Ovary (tissue), 9 donors: ENCODE data around the gene LYRM9. TPM values are rescaled to one million over a fixed set of nuclear protein-coding genes. Genes with fewer than 3 reads are reported as not detected.
"Not testable (repeated sequence)": the region's sequence is repeated elsewhere in the genome, so short reads cannot be mapped to it uniquely, and the experiment has no call there.

Source experiments
- DNase-seq, 5 donors: peaks; one replicate each; pipeline ENCODE4 v3.0.0-alpha.2; 2019 to 2020
- H3K27ac ChIP-seq, 2 donors: fragments of 200-600 bp; one replicate each; pipeline versions ENCODE4 v1.5.1 to v1.8.0; 2019 to 2022
- H3K27me3 ChIP-seq: fragments of 200-600 bp; one replicate; pipeline ENCODE4 v1.8.0; 2022
- H3K36me3 ChIP-seq: fragments of 200-600 bp; sonication (generic); one replicate; pipeline ENCODE4 v1.5.1; 2019
- H3K4me1 ChIP-seq: one replicate; pipeline ENCODE4 v1.8.1; 2013; ENCODE audit warnings: mild to moderate bottlenecking, moderate library complexity; ENCODE audit not compliant: insufficient read depth
- H3K4me3 ChIP-seq: fragments of 200-600 bp; sonication (generic); one replicate; pipeline ENCODE4 v1.5.1; 2017
- H3K9me3 ChIP-seq, 2 donors: fragments of 200-600 bp in 1 of 2; sonication (generic) in 1 of 2; one replicate each; pipeline versions ENCODE4 v1.5.1 to v1.8.1; 2013 to 2019; ENCODE audit warnings: mild to moderate bottlenecking in 1 of 2, moderate library complexity in 1 of 2
- CTCF ChIP-seq, 3 donors: fragments of 450-650 bp in 2 of 3; fragments of 200-600 bp in 1 of 3; IDR thresholded peaks; one replicate each; pipeline versions ENCODE4 v1.5.1 to v1.8.0; 2016 to 2022; ENCODE audit warnings: antibody characterized with exemption in 3 of 3, mild to moderate bottlenecking in 1 of 3
- EP300 ChIP-seq: sonication (generic); formaldehyde crosslinking; IDR thresholded peaks from one replicate; pipeline ENCODE4 v1.6.1; 2017; ENCODE audit warnings: antibody characterized with exemption
- POLR2A ChIP-seq: fragments of 450-650 bp; IDR thresholded peaks from one replicate; pipeline ENCODE4 v1.6.1; 2017; ENCODE audit warnings: antibody characterized with exemption, mild to moderate bottlenecking, moderate library complexity
- WGBS, 3 donors: extraction: QIAGEN DNeasy Blood & Tissue Kit in 1 of 3; methylation state at CpG; one replicate each; pipeline versions ENCODE4 v1.1.5 to v1.1.7; 2013 to 2017; 5-methylcytosine and 5-hydroxymethylcytosine counted together
- intact Hi-C, 4 donors: fragments of 100-400 bp; cut with DNase I; formaldehyde crosslinking; loops; one replicate each; pipeline versions ENCODE4 v1.11.0 to v1.15.1; 2022 to 2023
- polyA plus RNA-seq, 2 donors: library from polyadenylated mRNA; stranded (reverse); fragments of 200-250 nt in 1 of 2; fragments of 350-450 nt in 1 of 2; fragmentation: Illumina TruSeq in 1 of 2; extraction: RNeasy Lipid Tissue Mini Kit (QIAGEN cat#74804) in 1 of 2; gene quantifications; one replicate each; pipeline ENCODE4 v1.2.3, GENCODE V29; 2013 to 2014
- total RNA-seq, 7 donors: library from RNA; depleted of rRNA in 2 of 7; stranded (reverse); fragments of >200 nt in 2 of 7; fragmentation: NEBNext Ultra II Directional in 3 of 7; extraction: Animal tissue kit (Norgen Biotek cat#: 25700) in 3 of 7; gene quantifications; one replicate each; pipeline versions ENCODE4 v1.1.0 to v1.2.4, GENCODE V29; 2016 to 2023
- donor health status: DM: no; HTN: no; CAD: no; lungs with moderate emphysema.
- donor health status: DM: no; HTN: no; CAD: no.
- donor health status: Bipolar disorder and iron deficiency.
- donor health status: DM: yes; HTN: yes; CAD: no.
- donor health status: DM: no; HTN: no; CAD: no.
- donor health status: DM: yes; HTN: yes; CAD: no.

The LYRM9 gene
- total and polyA plus RNA-seq, 9 donors: 17.5 to 39.8 (median 20.5) TPM

DNA sequence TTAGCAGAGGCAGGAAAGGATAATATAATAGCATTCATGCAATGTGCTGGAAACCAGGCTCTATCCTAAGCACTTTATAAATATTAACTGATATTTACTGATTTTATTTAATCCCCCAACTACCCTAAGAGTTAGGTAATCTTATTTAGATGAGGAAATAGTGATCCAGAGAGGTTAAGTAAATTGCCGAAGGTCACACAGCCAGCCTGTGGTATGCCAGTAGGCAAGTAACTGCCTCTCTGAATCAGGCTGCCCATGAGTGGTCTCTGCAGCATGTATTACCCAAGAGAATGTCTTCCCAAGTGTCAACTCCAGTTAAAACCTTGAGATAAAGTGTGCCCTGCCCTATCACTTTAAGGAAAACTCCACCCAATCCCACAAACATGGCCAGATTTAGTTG, 25.3 kb upstream of the LYRM9 start:
- no peak overlapping the region for H3K4me3 ChIP-seq
- TF ChIP-seq CTCF (IDR thresholded peaks at IDR 0.05): no peak
- no peak for TF ChIP-seq EP300
- TF ChIP-seq POLR2A: no peak
- peaks cover 2% of the 10 kb centered on the region for H3K4me1 ChIP-seq
- no peaks in the 10 kb centered on the region for H3K9me3 ChIP-seq
- no peak for DNase-seq
- no peak overlapping the region for H3K27ac ChIP-seq
- WGBS, 3 donors: 94 to 100% (median 98%) methylated on average over 1 of the region's 1 CpG
- H3K36me3 ChIP-seq: no peaks in the 10 kb centered on the region
- H3K27me3 ChIP-seq: no peaks in the 10 kb centered on the region
- intact Hi-C loops: no loop called here

GRCh38 chr17:27917000-27917399, 23.8 kb upstream of the LYRM9 start:
- TF ChIP-seq CTCF (IDR thresholded peaks at IDR 0.05) (no peak), POLR2A (no peak), EP300 (no peak)
- Histone ChIP-seq H3K27ac (no peak overlapping the region), H3K9me3 (no peaks in the 10 kb centered on the region), H3K27me3 (no peaks in the 10 kb centered on the region), H3K4me1 (peaks cover 2% of the 10 kb centered on the region), H3K4me3 (no peak overlapping the region), H3K36me3 (no peaks in the 10 kb centered on the region)
- DNase-seq: no peak
- 55 to 77% (median 68%) methylated on average over 1 of the region's 1 CpG for WGBS, 3 donors
- intact Hi-C loops: no loop called here

DNA sequence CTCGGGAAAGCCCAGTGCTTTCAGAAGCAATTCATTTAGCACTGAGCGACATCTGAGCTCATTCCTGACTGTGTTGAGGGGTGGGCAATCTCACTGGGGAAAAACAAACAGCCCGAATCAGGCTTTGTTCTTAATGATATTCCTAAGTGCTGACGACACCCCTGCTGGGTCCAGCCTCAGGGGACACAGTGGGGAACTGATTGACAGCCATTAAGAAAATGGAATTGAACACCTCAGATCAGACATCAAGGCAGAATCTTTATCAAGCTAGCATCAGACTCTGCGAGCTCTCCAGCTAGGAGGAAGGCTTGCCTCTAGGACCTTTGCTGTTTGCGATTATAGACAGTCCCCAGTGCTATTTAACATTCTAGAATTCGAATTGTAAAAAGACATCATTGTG, 22.5 kb upstream of the LYRM9 start:
- H3K27me3 ChIP-seq: no peaks in the 10 kb centered on the region
- no peak for DNase-seq
- intact Hi-C loops: no loop called here
- H3K9me3 ChIP-seq: no peaks in the 10 kb centered on the region
- TF ChIP-seq CTCF (IDR thresholded peaks at IDR 0.05): no peak
- no peak for TF ChIP-seq POLR2A
- TF ChIP-seq EP300: no peak
- H3K27ac ChIP-seq: no peak overlapping the region
- WGBS, 3 donors: 79 to 83% (median 80%) methylated on average over 7 of the region's 7 CpGs
- no peaks in the 10 kb centered on the region for H3K36me3 ChIP-seq
- H3K4me3 ChIP-seq: no peak overlapping the region
- peaks cover 2% of the 10 kb centered on the region for H3K4me1 ChIP-seq

GRCh38 chr17:27914382-27914781, 21.2 kb upstream of the LYRM9 start:
- no peak overlapping the region for H3K4me3 ChIP-seq
- WGBS, 3 donors: 78 to 88% (median 87%) methylated on average over 7 of the region's 7 CpGs
- TF ChIP-seq EP300 (no peak), POLR2A (no peak), CTCF (IDR thresholded peaks at IDR 0.05) (no peak)
- no peaks in the 10 kb centered on the region for H3K27me3 ChIP-seq
- no peaks in the 10 kb centered on the region for H3K36me3 ChIP-seq
- H3K4me1 ChIP-seq: peaks cover 2% of the 10 kb centered on the region
- intact Hi-C loops: no loop called here
- no peaks in the 10 kb centered on the region for H3K9me3 ChIP-seq
- no peak for DNase-seq
- no peak overlapping the region for H3K27ac ChIP-seq

- no peak for DNase-seq
- Histone ChIP-seq H3K4me3 (no peak overlapping the region), H3K9me3 (no peaks in the 10 kb centered on the region), H3K27ac (no peak overlapping the region), H3K27me3 (no peaks in the 10 kb centered on the region), H3K4me1 (no peaks in the 10 kb centered on the region), H3K36me3 (no peaks in the 10 kb centered on the region)
- TF ChIP-seq EP300 (no peak), CTCF (IDR thresholded peaks at IDR 0.05) (no peak), POLR2A (no peak)
- WGBS, 3 donors: 56 to 61% (median 58%) methylated on average over 2 of the region's 2 CpGs
- intact Hi-C loops: no loop called here
These were observed 19.8 kb upstream of the LYRM9 start for GRCh38 chr17:27912964-27913363.

DNA sequence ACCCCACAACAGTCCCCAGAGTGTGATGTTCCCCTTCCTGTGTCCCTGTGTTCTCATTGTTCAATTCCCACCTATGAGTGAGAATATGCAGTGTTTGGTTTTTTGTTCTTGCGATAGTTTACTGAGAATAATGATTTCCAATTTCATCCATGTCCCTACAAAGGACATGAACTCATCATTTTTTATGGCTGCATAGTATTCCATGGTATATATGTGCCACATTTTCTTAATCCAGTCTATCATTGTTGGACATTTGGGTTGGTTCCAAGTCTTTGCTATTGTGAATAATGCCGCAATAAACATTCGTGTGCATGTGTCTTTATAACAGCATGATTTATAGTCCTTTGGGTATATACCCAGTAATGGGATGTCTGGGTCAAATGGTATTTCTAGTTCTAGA, 19.1 kb upstream of the LYRM9 start:
- intact Hi-C loops, H3K9me3 ChIP-seq: not testable (repeated sequence)
- WGBS, 3 donors: 66 to 78% (median 71%) methylated on average over 2 to 3 of the region's 3 CpGs

More for the DNA sequence above, 19.1 kb upstream of the LYRM9 start:
- not testable (repeated sequence) for H3K27ac ChIP-seq, H3K4me3 ChIP-seq, H3K4me1 ChIP-seq, H3K27me3 ChIP-seq, H3K36me3 ChIP-seq, DNase-seq
